ENCODE data around the gene FADS2.

GRCh38 chr11:61785837-61786402, 42.2 kb upstream of the FADS2 start:
- TF ChIP-seq CTCF (IDR thresholded peaks at IDR 0.05) (no peak), PBX3 (IDR thresholded peaks at IDR 0.05) (no peak), ZFP36 (IDR thresholded peaks at IDR 0.05; ENCODE audit: borderline replicate concordance, partially characterized antibody) (no peak), TP53 (CRISPR knock-in tag; IDR thresholded peaks at IDR 0.05) (no peak), EP300 (IDR thresholded peaks at IDR 0.05) (no peak), ZC3H11A (IDR thresholded peaks at IDR 0.05) (no peak), RCOR1 (IDR thresholded peaks at IDR 0.05; ENCODE audit: low read depth, low read length) (no peak), RAD21 (conservative IDR thresholded peaks at IDR 0.05 in 1 of 2, IDR thresholded peaks at IDR 0.05 in 1 of 2) (no peak), JUN (IDR thresholded peaks at IDR 0.05) (no peak), BHLHE40 (IDR thresholded peaks at IDR 0.05; ENCODE audit: low read depth, low read length) (no peak), CHD4 (IDR thresholded peaks at IDR 0.05; ENCODE audit: borderline replicate concordance) (no peak)
- TF ChIP-seq, protein P1, sequence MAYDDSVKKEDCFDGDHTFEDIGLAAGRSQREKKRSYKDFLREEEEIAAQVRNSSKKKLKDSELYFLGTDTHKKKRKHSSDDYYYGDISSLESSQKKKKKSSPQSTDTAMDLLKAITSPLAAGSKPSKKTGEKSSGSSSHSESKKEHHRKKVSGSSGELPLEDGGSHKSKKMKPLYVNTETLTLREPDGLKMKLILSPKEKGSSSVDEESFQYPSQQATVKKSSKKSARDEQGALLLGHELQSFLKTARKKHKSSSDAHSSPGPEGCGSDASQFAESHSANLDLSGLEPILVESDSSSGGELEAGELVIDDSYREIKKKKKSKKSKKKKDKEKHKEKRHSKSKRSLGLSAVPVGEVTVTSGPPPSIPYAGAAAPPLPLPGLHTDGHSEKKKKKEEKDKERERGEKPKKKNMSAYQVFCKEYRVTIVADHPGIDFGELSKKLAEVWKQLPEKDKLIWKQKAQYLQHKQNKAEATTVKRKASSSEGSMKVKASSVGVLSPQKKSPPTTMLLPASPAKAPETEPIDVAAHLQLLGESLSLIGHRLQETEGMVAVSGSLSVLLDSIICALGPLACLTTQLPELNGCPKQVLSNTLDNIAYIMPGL (CRISPR knock-in tag; IDR thresholded peaks at IDR 0.05; ENCODE audit: borderline replicate concordance), result no peak
- TF ChIP-seq, protein P2, sequence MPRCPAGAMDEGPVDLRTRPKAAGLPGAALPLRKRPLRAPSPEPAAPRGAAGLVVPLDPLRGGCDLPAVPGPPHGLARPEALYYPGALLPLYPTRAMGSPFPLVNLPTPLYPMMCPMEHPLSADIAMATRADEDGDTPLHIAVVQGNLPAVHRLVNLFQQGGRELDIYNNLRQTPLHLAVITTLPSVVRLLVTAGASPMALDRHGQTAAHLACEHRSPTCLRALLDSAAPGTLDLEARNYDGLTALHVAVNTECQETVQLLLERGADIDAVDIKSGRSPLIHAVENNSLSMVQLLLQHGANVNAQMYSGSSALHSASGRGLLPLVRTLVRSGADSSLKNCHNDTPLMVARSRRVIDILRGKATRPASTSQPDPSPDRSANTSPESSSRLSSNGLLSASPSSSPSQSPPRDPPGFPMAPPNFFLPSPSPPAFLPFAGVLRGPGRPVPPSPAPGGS (IDR thresholded peaks at IDR 0.05), result no peak

Data from A549 (cell line).